ENCODE results near the gene GRB10.

GRB10 gene

DNA sequence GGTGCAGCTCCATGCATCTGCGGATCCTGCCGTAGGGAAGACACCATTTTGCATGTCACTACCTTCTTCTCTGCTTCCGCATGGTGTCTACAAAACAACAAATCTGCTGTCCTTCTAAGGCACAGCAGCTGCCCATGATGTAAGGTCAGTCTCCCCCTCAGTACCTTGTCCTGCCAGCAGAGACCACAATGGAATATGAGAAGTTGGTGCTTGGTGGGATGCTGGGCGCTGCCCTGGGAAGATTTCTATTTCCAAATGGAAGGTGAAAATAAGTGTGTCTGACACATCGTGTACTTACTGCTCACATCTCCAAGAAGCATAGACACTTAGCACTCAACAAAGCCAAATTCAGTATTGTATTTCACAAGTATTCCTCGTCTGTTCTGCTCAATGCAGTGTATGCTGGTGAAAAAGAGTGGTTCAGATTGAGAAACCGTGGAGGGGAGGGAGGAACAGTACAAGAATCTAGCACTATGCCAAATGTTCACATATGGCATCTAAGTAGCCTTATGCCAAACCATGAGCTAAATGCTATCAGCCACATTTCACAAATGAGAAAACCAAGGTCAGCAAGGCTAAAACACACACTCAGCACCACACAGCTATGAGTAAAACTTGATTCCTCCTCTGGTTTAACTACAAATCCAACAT, 95.0 kb downstream of the GRB10 start:
- no peak for DNase-seq (ENCODE audit: low spot score)
- in situ Hi-C loops (cut with MboI; ENCODE audit: low sequenced_read_pairs, unreplicated experiment): no loop called here
- TF ChIP-seq, protein P1, sequence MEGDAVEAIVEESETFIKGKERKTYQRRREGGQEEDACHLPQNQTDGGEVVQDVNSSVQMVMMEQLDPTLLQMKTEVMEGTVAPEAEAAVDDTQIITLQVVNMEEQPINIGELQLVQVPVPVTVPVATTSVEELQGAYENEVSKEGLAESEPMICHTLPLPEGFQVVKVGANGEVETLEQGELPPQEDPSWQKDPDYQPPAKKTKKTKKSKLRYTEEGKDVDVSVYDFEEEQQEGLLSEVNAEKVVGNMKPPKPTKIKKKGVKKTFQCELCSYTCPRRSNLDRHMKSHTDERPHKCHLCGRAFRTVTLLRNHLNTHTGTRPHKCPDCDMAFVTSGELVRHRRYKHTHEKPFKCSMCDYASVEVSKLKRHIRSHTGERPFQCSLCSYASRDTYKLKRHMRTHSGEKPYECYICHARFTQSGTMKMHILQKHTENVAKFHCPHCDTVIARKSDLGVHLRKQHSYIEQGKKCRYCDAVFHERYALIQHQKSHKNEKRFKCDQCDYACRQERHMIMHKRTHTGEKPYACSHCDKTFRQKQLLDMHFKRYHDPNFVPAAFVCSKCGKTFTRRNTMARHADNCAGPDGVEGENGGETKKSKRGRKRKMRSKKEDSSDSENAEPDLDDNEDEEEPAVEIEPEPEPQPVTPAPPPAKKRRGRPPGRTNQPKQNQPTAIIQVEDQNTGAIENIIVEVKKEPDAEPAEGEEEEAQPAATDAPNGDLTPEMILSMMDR (IDR thresholded peaks at IDR 0.05; ENCODE audit: borderline replicate concordance, control extremely low read depth, extremely low read depth, insufficient read depth, missing control alignments): no peak

DNA sequence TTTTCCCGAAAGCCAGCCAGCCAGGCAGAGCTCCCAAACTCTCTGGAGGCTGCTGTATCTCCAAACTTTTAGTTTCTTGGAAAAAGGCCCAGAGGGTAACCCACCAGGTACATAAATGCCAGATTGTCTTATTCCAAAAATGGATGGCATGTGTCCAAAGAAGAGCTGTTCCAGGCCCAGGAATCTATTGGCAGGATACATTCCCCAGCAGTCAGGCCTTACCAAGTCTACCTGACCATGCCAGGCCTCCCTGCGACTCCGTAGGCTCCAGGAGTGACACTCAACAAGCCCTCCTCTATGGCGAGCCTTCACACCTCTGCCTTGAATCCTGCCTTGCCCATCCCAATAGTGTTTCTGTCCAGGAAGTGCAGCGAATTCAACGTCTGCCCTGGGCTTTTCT, 95.6 kb downstream of the GRB10 start:
- no peak for DNase-seq (ENCODE audit: low spot score)
- TF ChIP-seq, protein P1 (IDR thresholded peaks at IDR 0.05; ENCODE audit: borderline replicate concordance, control extremely low read depth, extremely low read depth, insufficient read depth, missing control alignments): no peak
- in situ Hi-C loops (cut with MboI; ENCODE audit: low sequenced_read_pairs, unreplicated experiment): no loop called here

DNA sequence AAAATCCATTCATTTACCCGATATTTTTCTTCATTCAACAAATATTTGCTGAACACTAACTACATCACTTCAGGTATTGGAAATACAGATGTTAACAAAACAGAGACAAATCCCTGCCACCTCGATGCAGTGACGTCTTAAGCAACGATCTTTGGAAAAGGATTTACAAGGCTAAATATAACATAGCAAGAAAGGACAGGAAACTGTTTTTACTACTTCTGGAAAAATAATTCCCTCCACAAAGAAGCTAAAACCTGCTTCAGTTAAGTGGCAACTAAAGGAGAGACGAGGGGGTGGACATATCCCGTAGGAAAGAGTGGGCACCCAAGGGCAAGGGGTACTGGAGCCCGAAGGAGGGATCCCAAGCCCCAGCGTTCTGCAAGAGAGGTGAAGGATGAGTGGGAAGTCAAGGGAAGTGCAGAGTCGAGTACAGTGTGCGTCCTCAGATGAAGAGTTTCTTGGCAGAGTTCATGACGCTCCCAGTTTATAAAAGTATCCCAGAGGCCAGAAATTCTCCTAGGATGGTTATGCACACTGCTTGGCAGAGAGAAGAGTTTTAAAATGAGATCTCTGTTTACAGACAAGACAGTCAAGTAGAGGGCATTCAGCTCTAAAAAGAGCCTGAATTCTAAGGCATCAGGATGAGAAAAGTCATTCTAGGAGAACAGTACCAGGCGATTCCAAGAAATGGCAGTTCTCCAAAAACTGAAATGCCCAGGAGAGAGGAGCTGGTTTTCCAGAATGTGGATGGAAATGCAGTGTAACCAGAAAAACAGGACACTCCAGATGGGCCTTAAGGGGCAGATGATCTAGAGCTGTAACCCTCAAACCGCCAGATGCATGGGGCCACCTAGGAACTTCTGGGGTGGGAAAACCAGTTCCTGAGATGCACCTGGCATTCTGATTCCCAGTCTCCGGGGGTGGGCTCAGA, 97.3 kb downstream of the GRB10 start:
- TF ChIP-seq, protein P1 (IDR thresholded peaks at IDR 0.05; ENCODE audit: borderline replicate concordance, control extremely low read depth, extremely low read depth, insufficient read depth, missing control alignments): no peak
- DNase-seq (ENCODE audit: low spot score): no peak
- in situ Hi-C loops (cut with MboI; ENCODE audit: low sequenced_read_pairs, unreplicated experiment): no loop called here

DNA sequence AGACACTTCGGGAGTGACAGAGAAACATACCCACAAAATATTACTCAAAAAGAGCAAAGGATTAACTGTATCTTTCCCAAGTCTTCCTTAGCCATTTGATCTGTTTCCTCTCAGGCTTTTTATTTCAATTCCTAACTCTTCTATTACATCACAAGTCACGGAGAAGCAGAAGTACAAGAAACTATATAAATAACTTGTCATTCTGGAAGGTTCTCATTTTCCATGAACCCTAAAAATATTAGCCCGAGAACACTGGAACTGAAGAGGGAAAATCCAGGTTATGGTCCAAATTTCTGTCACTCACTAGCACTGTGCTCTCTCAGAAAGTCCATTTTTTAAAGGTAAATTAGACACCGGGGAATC, 98.0 kb downstream of the GRB10 start:
- TF ChIP-seq, protein P1 (IDR thresholded peaks at IDR 0.05; ENCODE audit: borderline replicate concordance, control extremely low read depth, extremely low read depth, insufficient read depth, missing control alignments): no peak
- no peak for DNase-seq (ENCODE audit: low spot score)
- in situ Hi-C loops (cut with MboI; ENCODE audit: low sequenced_read_pairs, unreplicated experiment): no loop called here

DNA sequence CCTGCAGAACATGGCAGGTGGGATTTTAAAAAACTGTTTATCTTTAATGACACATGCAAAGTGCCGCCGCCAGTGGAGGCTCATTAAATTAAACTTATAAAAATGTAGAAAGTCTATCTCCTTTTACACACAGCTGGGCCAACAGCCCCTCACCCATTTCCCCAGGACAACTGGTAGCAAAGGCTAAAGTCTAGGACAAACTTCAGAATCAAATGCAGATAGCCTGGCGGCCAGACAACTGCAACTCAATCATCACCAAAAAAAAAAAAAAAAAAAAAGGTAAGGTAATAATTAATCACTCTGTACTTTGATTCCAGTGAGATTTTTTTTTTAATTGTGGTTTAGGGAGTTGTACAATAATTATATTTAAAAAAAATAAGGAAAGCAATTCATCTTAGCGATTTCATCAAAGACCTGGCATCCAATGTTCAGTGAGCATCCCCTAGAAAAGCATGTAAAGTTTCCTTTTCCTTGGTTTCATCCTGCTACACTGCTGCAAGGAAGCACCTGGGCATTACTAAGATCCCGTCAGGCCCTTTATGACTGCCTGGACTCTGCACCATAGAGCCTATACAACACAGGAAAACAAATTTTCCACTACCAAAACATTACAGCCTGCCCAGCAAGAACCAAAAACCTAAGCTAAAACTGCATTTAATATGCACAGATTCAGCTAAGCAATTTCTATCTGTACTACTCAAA, 98.5 kb downstream of the GRB10 start:
- no peak for DNase-seq (ENCODE audit: low spot score)
- in situ Hi-C loops (cut with MboI; ENCODE audit: low sequenced_read_pairs, unreplicated experiment): no loop called here
- TF ChIP-seq, protein P1 (IDR thresholded peaks at IDR 0.05; ENCODE audit: borderline replicate concordance, control extremely low read depth, extremely low read depth, insufficient read depth, missing control alignments): no peak

DNA sequence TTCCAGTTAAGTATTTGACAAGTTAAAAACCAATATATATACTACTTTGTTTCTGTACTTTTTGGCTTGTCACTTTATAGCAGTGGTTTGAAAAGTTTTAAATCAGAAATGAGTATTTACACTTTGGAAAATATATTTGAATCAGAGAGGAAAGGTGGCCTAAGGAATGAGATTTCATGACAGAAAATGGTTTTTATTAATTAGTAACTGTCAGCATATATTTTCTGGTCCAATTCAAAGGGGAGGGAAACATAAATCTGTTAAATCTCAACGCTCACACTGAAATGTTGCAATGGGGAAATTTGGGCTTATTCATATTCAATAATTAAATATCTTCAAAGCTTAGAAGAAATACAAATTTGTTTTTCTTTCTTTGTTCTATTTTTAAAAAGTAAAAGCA, 100.1 kb downstream of the GRB10 start:
- in situ Hi-C loops (cut with MboI; ENCODE audit: low sequenced_read_pairs, unreplicated experiment): no loop called here
- DNase-seq (ENCODE audit: low spot score): no peak
- TF ChIP-seq, protein P1 (IDR thresholded peaks at IDR 0.05; ENCODE audit: borderline replicate concordance, control extremely low read depth, extremely low read depth, insufficient read depth, missing control alignments): no peak
